GM18868 (cell line): Measurements from ENCODE around the gene HGFAC.

Experiments used
- ATAC-seq: cut with Tn5 transposase; IDR thresholded peaks from one replicate; pipeline ENCODE4 v1.9.1; 2021; ENCODE audit warnings: mild to moderate bottlenecking, moderate library complexity; ENCODE audit not compliant: unreplicated experiment

HGFAC gene

GRCh38 chr4:3471886-3472285, 30.1 kb downstream of the HGFAC start:
- no peak for ATAC-seq

- no peak for ATAC-seq
These were observed 30.8 kb downstream of the HGFAC start for GRCh38 chr4:3472411-3473141.

GRCh38 chr4:3473181-3473950, 31.6 kb downstream of the HGFAC start:
- no peak for ATAC-seq

- no peak for ATAC-seq
These were observed 32.4 kb downstream of the HGFAC start for GRCh38 chr4:3473996-3474765.

- ATAC-seq, result no peak
These were observed 33.4 kb downstream of the HGFAC start for GRCh38 chr4:3475041-3475712.

GRCh38 chr4:3475713-3476260, 34.0 kb downstream of the HGFAC start:
- no peak for ATAC-seq

- no peak for ATAC-seq
These were observed 34.6 kb downstream of the HGFAC start for GRCh38 chr4:3476341-3476747.

GRCh38 chr4:3476936-3477749, 35.4 kb downstream of the HGFAC start:
- no peak for ATAC-seq

- no peak for ATAC-seq
These were observed 36.1 kb downstream of the HGFAC start for GRCh38 chr4:3477750-3478430.

GRCh38 chr4:3478446-3479357, 36.9 kb downstream of the HGFAC start:
- no peak for ATAC-seq

- no peak for ATAC-seq
These were observed 37.8 kb downstream of the HGFAC start for GRCh38 chr4:3479358-3480101.

GRCh38 chr4:3480528-3481112, 38.9 kb downstream of the HGFAC start:
- no peak for ATAC-seq

GRCh38 chr4:3481113-3481531, 39.4 kb downstream of the HGFAC start:
- ATAC-seq, result no peak

- ATAC-seq, result no peak
These were observed 40.1 kb downstream of the HGFAC start for GRCh38 chr4:3481783-3482393.

GRCh38 chr4:3482707-3483106, 40.9 kb downstream of the HGFAC start:
- no peak for ATAC-seq

- ATAC-seq, result no peak
These were observed 41.7 kb downstream of the HGFAC start for GRCh38 chr4:3483471-3483921.
